ENCODE measurements around the gene TRIP12. TPM values are rescaled to one million over a fixed set of nuclear protein-coding genes. Genes with fewer than 3 reads are reported as not detected.

TRIP12 gene
- total and polyA plus RNA-seq, 2 experiments from 2014 or later, result 21.5 to 133 TPM

- Histone ChIP-seq H3K79me2 (replicated peaks; ENCODE audit: insufficient read depth) (peaks cover 95% of the 10 kb centered on the region), H3K4me1 (ENCODE audit: insufficient read depth) (peaks cover 20% of the 10 kb centered on the region), H3K4me3 (no peak overlapping the region), H4K20me1 (replicated peaks; ENCODE audit: insufficient read depth) (peaks cover 8% of the 10 kb centered on the region; the same call in 1 of the 2 replicates), H2AFZ (no peak overlapping the region), H3K36me3 (ENCODE audit: insufficient read depth) (0 out of 2 replicates have a peak, but pooled peaks cover 3% of the 10 kb centered on the region), H3K27me3 (ENCODE audit: insufficient read depth) (no peaks in the 10 kb centered on the region), H3K27ac (ENCODE audit: low read depth) (no peak overlapping the region), H3K9me2 (ENCODE audit: insufficient read depth) (no peaks in the 10 kb centered on the region), H3K4me2 (no peak overlapping the region), H3F3A (replicated peaks; ENCODE audit: low read depth) (no peaks in the 10 kb centered on the region)
- no peak overlapping the region for H3K4me3 Mint-ChIP-seq
- ATAC-seq, result no peak
- no peak for DNase-seq (ENCODE audit: low spot score)
- TF ChIP-seq EZH2phosphoT487 (IDR thresholded peaks at IDR 0.05; ENCODE audit: unreplicated experiment), result no peak
- no peak for TF ChIP-seq EZH2 (IDR thresholded peaks at IDR 0.05; ENCODE audit: low read depth, unreplicated experiment)
- no peak for TF ChIP-seq JUNB (IDR thresholded peaks at IDR 0.05; ENCODE audit: unreplicated experiment)
- TF ChIP-seq NANOG (IDR thresholded peaks at IDR 0.05; ENCODE audit: borderline replicate concordance), result no peak
- peaks cover 13% of the 10 kb centered on the region; the same call in 2 of the 3 replicates for H3K4me1 Mint-ChIP-seq
- H3K27ac Mint-ChIP-seq, result no peak overlapping the region
- no peaks in the 10 kb centered on the region for H3K27me3 Mint-ChIP-seq (ENCODE audit: insufficient read depth, low read depth, poor library complexity)
- peaks cover 3% of the 10 kb centered on the region; the same call in 2 of the 3 replicates for H3K36me3 Mint-ChIP-seq (ENCODE audit: low read depth)
- H3K9me3 Mint-ChIP-seq, result no peaks in the 10 kb centered on the region
Observed at GRCh38 chr2:229870903-229871656, 50.7 kb downstream of the TRIP12 start.

- H3K4me3 Mint-ChIP-seq, result no peak overlapping the region
- H4K20me1 ChIP-seq (replicated peaks; ENCODE audit: insufficient read depth), result peaks cover 9% of the 10 kb centered on the region
Observed at GRCh38 chr2:229869226-229869625, 52.6 kb downstream of the TRIP12 start.

GRCh38 chr2:229868794-229869193, 53.0 kb downstream of the TRIP12 start:
- H4K20me1 ChIP-seq (replicated peaks; ENCODE audit: insufficient read depth), result peaks cover 9% of the 10 kb centered on the region
- no peak overlapping the region for H3K4me2 ChIP-seq
- no peak overlapping the region for H3K27ac ChIP-seq (ENCODE audit: low read depth)
- H3F3A ChIP-seq (replicated peaks; ENCODE audit: low read depth), result no peaks in the 10 kb centered on the region
- H3K9me3 Mint-ChIP-seq, result no peaks in the 10 kb centered on the region
- H3K4me1 ChIP-seq (ENCODE audit: insufficient read depth), result peaks cover 20% of the 10 kb centered on the region
- H3K27me3 ChIP-seq (ENCODE audit: insufficient read depth), result no peaks in the 10 kb centered on the region
- H3K36me3 ChIP-seq (ENCODE audit: insufficient read depth), result 0 out of 2 replicates have a peak, but pooled peaks cover 3% of the 10 kb centered on the region
- DNase-seq (ENCODE audit: low spot score) (no peak), ATAC-seq (no peak)
- H3K4me3 Mint-ChIP-seq, result no peak overlapping the region
- H3K27me3 Mint-ChIP-seq (ENCODE audit: insufficient read depth, low read depth, poor library complexity), result no peaks in the 10 kb centered on the region
- peaks cover 13% of the 10 kb centered on the region; the same call in 2 of the 3 replicates for H3K4me1 Mint-ChIP-seq
- no peak overlapping the region for H3K4me3 ChIP-seq
- no peaks in the 10 kb centered on the region for H3K9me2 ChIP-seq (ENCODE audit: insufficient read depth)
- peak overlapping the region; percentile 60 for H3K27ac Mint-ChIP-seq
- H3K79me2 ChIP-seq (replicated peaks; ENCODE audit: insufficient read depth), result peaks cover 95% of the 10 kb centered on the region
- H2AFZ ChIP-seq, result no peak overlapping the region
- peaks cover 3% of the 10 kb centered on the region; the same call in 2 of the 3 replicates for H3K36me3 Mint-ChIP-seq (ENCODE audit: low read depth)
- TF ChIP-seq, protein P1, sequence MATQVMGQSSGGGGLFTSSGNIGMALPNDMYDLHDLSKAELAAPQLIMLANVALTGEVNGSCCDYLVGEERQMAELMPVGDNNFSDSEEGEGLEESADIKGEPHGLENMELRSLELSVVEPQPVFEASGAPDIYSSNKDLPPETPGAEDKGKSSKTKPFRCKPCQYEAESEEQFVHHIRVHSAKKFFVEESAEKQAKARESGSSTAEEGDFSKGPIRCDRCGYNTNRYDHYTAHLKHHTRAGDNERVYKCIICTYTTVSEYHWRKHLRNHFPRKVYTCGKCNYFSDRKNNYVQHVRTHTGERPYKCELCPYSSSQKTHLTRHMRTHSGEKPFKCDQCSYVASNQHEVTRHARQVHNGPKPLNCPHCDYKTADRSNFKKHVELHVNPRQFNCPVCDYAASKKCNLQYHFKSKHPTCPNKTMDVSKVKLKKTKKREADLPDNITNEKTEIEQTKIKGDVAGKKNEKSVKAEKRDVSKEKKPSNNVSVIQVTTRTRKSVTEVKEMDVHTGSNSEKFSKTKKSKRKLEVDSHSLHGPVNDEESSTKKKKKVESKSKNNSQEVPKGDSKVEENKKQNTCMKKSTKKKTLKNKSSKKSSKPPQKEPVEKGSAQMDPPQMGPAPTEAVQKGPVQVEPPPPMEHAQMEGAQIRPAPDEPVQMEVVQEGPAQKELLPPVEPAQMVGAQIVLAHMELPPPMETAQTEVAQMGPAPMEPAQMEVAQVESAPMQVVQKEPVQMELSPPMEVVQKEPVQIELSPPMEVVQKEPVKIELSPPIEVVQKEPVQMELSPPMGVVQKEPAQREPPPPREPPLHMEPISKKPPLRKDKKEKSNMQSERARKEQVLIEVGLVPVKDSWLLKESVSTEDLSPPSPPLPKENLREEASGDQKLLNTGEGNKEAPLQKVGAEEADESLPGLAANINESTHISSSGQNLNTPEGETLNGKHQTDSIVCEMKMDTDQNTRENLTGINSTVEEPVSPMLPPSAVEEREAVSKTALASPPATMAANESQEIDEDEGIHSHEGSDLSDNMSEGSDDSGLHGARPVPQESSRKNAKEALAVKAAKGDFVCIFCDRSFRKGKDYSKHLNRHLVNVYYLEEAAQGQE (IDR thresholded peaks at IDR 0.05; ENCODE audit: unreplicated experiment), result no peak
- no peak for TF ChIP-seq ZNF114 (CRISPR knock-in tag; IDR thresholded peaks at IDR 0.05)
- TF ChIP-seq NANOG (IDR thresholded peaks at IDR 0.05; ENCODE audit: borderline replicate concordance), result no peak

More at GRCh38 chr2:229869226-229869625, 52.6 kb downstream of the TRIP12 start:
- peaks cover 95% of the 10 kb centered on the region for H3K79me2 ChIP-seq (replicated peaks; ENCODE audit: insufficient read depth)
- no peak for DNase-seq (ENCODE audit: low spot score)
- Mint-ChIP-seq H3K27me3 (ENCODE audit: insufficient read depth, low read depth, poor library complexity) (no peaks in the 10 kb centered on the region), H3K4me1 (peaks cover 13% of the 10 kb centered on the region; the same call in 2 of the 3 replicates), H3K9me3 (no peaks in the 10 kb centered on the region), H3K36me3 (ENCODE audit: low read depth) (peaks cover 3% of the 10 kb centered on the region; the same call in 2 of the 3 replicates), H3K27ac (peak overlapping the region; percentile 60)
- no peaks in the 10 kb centered on the region for H3K27me3 ChIP-seq (ENCODE audit: insufficient read depth)
- no peak overlapping the region for H3K4me2 ChIP-seq
- TF ChIP-seq STAT1 (IDR thresholded peaks at IDR 0.05; ENCODE audit: unreplicated experiment) (no peak), ETS1 (IDR thresholded peaks at IDR 0.05) (no peak), EZH2phosphoT487 (IDR thresholded peaks at IDR 0.05; ENCODE audit: unreplicated experiment) (no peak), EZH2 (IDR thresholded peaks at IDR 0.05; ENCODE audit: low read depth, unreplicated experiment) (no peak), POLR2AphosphoS5 (IDR thresholded peaks at IDR 0.05; ENCODE audit: low read depth) (no peak)
- H3K9me2 ChIP-seq (ENCODE audit: insufficient read depth), result no peaks in the 10 kb centered on the region
- H3K36me3 ChIP-seq (ENCODE audit: insufficient read depth), result 0 out of 2 replicates have a peak, but pooled peaks cover 3% of the 10 kb centered on the region
- H3K27ac ChIP-seq (ENCODE audit: low read depth), result no peak overlapping the region
- H3K4me3 ChIP-seq, result no peak overlapping the region
- no peaks in the 10 kb centered on the region for H3F3A ChIP-seq (replicated peaks; ENCODE audit: low read depth)
- ATAC-seq, result no peak
- H3K4me1 ChIP-seq (ENCODE audit: insufficient read depth), result peaks cover 20% of the 10 kb centered on the region
- no peak overlapping the region for H2AFZ ChIP-seq

All from GM23338 (cell line).